Erythroblast (primary cell): ENCODE results near the gene PLAAT4.

Experiments used
- GATA1 ChIP-seq: IDR thresholded peaks from 2 replicates; pipeline ENCODE4 v1.6.1; 2011; ENCODE audit warnings: low read depth, mild to moderate bottlenecking, control low read depth, low read length, moderate library complexity
- POLR2A ChIP-seq: IDR thresholded peaks from 2 replicates; pipeline ENCODE4 v1.6.1; 2011; ENCODE audit warnings: mild to moderate bottlenecking, low read length

DNA sequence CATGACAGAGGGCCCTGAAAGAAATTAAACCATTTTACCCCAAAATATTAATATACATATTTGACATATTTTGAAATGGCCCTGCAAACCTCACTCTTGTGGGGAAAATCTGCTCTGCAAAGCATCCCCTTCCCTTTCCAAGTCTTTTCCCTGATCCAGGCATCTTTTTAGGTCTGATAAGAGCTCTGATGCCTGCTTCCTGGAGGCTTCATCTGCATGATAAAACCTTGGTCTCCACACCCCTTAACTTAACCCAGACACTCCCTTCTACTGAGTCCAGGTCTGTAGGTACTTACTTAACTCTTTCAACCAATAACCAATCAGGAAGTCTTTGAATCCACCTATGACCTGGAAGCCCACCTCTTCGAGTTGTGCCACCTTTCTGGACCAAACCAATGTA, 32.6 kb upstream of the PLAAT4 start:
- no peak for TF ChIP-seq POLR2A
- no peak for TF ChIP-seq GATA1
